HEK293 (cell line): ENCODE data around the gene SPECC1.

Source experiments
- CTCF ChIA-PET: fragments of 350-600 bp; formaldehyde crosslinking; extraction: SDS; loops from one replicate; lab custom pipeline; 2021; ENCODE audit warnings: antibody characterized with exemption; lab: Yijun Ruan, JAX
- POLR2A ChIA-PET: fragments of 300-600 bp; formaldehyde crosslinking; extraction: SDS; loops from one replicate; lab custom pipeline; 2020; ENCODE audit warnings: antibody characterized with exemption, inconsistent platforms; lab: Yijun Ruan, JAX
- H3K27ac ChIP-seq: fragments of 200-500 bp; sonication (Bioruptor generic); 2 replicates; pipeline ENCODE4 v1.5.1; 2014; ENCODE audit warnings: low read depth, low read length, control low read depth, inconsistent platforms; ENCODE audit errors: extremely low read depth
- H3K36me3 ChIP-seq, 2 experiments: fragments of 200-500 bp in 1 of 2; sonication (Bioruptor generic) in 1 of 2; 1 replicate in 1 of 2; 2 replicates in 1 of 2; pipeline ENCODE4 v1.5.1; 2014 to 2017; ENCODE audit warnings: inconsistent platforms in 2 of 2, low read length in 2 of 2; ENCODE audit not compliant: control insufficient read depth in 2 of 2, insufficient read depth in 1 of 2
- H3K4me1 ChIP-seq: fragments of 200-500 bp; sonication (Bioruptor generic); 2 replicates; pipeline ENCODE4 v1.5.1; 2014; ENCODE audit warnings: mild to moderate bottlenecking, low read length, inconsistent platforms; ENCODE audit not compliant: control insufficient read depth, insufficient read depth
- H3K4me3 ChIP-seq: 2 replicates; pipeline ENCODE4 v1.5.1; 2011; ENCODE audit warnings: low read depth, mild to moderate bottlenecking, control low read depth, low read length, moderate library complexity
- H3K9me3 ChIP-seq: fragments of 200-500 bp; sonication (Bioruptor generic); 2 replicates; pipeline ENCODE4 v1.5.1; 2014; ENCODE audit warnings: low read depth, low read length, inconsistent platforms; ENCODE audit not compliant: control insufficient read depth, insufficient read depth
- GLIS1 ChIP-seq: fragments of 450-650 bp; formaldehyde crosslinking; IDR thresholded peaks from 2 replicates; pipeline ENCODE4 v1.5.1; 2016; ENCODE audit warnings: missing biosample characterization, missing genetic modification characterization
- HOXA7 ChIP-seq: sonication (generic); formaldehyde crosslinking; IDR thresholded peaks from 2 replicates; pipeline ENCODE4 v1.8.1; 2022; ENCODE audit warnings: missing genetic modification reagents, borderline replicate concordance
- MYNN ChIP-seq: fragments of 450-650 bp; formaldehyde crosslinking; IDR thresholded peaks from 2 replicates; pipeline ENCODE4 v1.5.1; 2016; ENCODE audit warnings: missing biosample characterization, missing genetic modification characterization, borderline replicate concordance
- OVOL3 ChIP-seq: fragments of 450-650 bp; formaldehyde crosslinking; IDR thresholded peaks from 2 replicates; pipeline ENCODE4 v1.5.1; 2016; ENCODE audit warnings: missing biosample characterization, missing genetic modification characterization
- REPIN1 ChIP-seq: fragments of 450-650 bp; formaldehyde crosslinking; IDR thresholded peaks from 2 replicates; pipeline ENCODE4 v1.5.1; 2017; ENCODE audit warnings: missing biosample characterization, missing genetic modification characterization, low read depth
- TCF7L2 ChIP-seq: IDR thresholded peaks from 2 replicates; pipeline ENCODE4 v1.6.1; 2011; ENCODE audit warnings: low read depth, mild to moderate bottlenecking, inconsistent platforms, low read length, moderate library complexity, borderline replicate concordance
- ZBTB1 ChIP-seq: fragments of 450-650 bp; formaldehyde crosslinking; IDR thresholded peaks from 2 replicates; pipeline ENCODE4 v1.5.1; 2016; ENCODE audit warnings: missing biosample characterization, missing genetic modification characterization
- ZBTB17 ChIP-seq: fragments of 450-650 bp; formaldehyde crosslinking; IDR thresholded peaks from 2 replicates; pipeline ENCODE4 v1.5.1; 2016; ENCODE audit warnings: missing biosample characterization, missing genetic modification characterization
- ZBTB21 ChIP-seq: fragments of 450-650 bp; formaldehyde crosslinking; IDR thresholded peaks from 2 replicates; pipeline ENCODE4 v1.5.1; 2017; ENCODE audit warnings: missing biosample characterization, missing genetic modification characterization
- ZNF112 ChIP-seq: fragments of 450-650 bp; formaldehyde crosslinking; IDR thresholded peaks from 2 replicates; pipeline ENCODE4 v1.5.0; 2017; ENCODE audit warnings: missing biosample characterization, missing genetic modification characterization
- ZNF138 ChIP-seq: fragments of 450-650 bp; formaldehyde crosslinking; IDR thresholded peaks from 2 replicates; pipeline ENCODE4 v1.5.1; 2016; ENCODE audit warnings: missing biosample characterization, missing genetic modification characterization, borderline replicate concordance
- ZNF155 ChIP-seq: fragments of 450-650 bp; formaldehyde crosslinking; IDR thresholded peaks from 2 replicates; pipeline ENCODE4 v1.5.1; 2016; ENCODE audit warnings: missing biosample characterization, missing genetic modification characterization
- ZNF202 ChIP-seq: fragments of 450-650 bp; formaldehyde crosslinking; IDR thresholded peaks from 2 replicates; pipeline ENCODE4 v1.5.1; 2016; ENCODE audit warnings: missing biosample characterization, missing genetic modification characterization, borderline replicate concordance
- ZNF221 ChIP-seq: fragments of 450-650 bp; formaldehyde crosslinking; IDR thresholded peaks from 2 replicates; pipeline ENCODE4 v1.5.1; 2017; ENCODE audit warnings: missing biosample characterization, missing genetic modification characterization, borderline replicate concordance
- ZNF248 ChIP-seq: fragments of 450-650 bp; formaldehyde crosslinking; IDR thresholded peaks from 2 replicates; pipeline ENCODE4 v1.5.1; 2017; ENCODE audit warnings: missing biosample characterization, missing genetic modification characterization
- ZNF274 ChIP-seq, 2 experiments: fragments of 200-500 bp in 1 of 2; fragments of 450-650 bp in 1 of 2; sonication (Bioruptor generic) in 1 of 2; formaldehyde crosslinking in 1 of 2; IDR thresholded peaks; 2 replicates each; pipeline versions ENCODE4 v1.5.1 to v1.6.1; 2014 to 2016; ENCODE audit warnings: borderline replicate concordance in 1 of 2, inconsistent platforms in 1 of 2, low read length in 1 of 2, missing biosample characterization in 1 of 2, missing genetic modification characterization in 1 of 2
- ZNF324 ChIP-seq: fragments of 450-650 bp; formaldehyde crosslinking; IDR thresholded peaks from 2 replicates; pipeline ENCODE4 v1.5.1; 2016; ENCODE audit warnings: missing biosample characterization, missing genetic modification characterization
- ZNF510 ChIP-seq: fragments of 450-650 bp; formaldehyde crosslinking; IDR thresholded peaks from 2 replicates; pipeline ENCODE4 v1.5.1; 2018; ENCODE audit warnings: mild to moderate bottlenecking, missing genetic modification characterization, missing biosample characterization; ENCODE audit not compliant: insufficient replicate concordance
- ZNF548 ChIP-seq: fragments of 450-650 bp; formaldehyde crosslinking; IDR thresholded peaks from 2 replicates; pipeline ENCODE4 v1.5.1; 2016; ENCODE audit warnings: missing biosample characterization, missing genetic modification characterization
- ZNF571 ChIP-seq: fragments of 450-650 bp; formaldehyde crosslinking; IDR thresholded peaks from 2 replicates; pipeline ENCODE4 v1.5.0; 2017; ENCODE audit warnings: missing biosample characterization, missing genetic modification characterization
- ZNF596 ChIP-seq: fragments of 450-650 bp; IDR thresholded peaks from 2 replicates; pipeline ENCODE4 v1.5.0; 2018; ENCODE audit warnings: missing biosample characterization, mild to moderate bottlenecking, missing genetic modification characterization, moderate library complexity
- ZNF621 ChIP-seq: fragments of 450-650 bp; formaldehyde crosslinking; IDR thresholded peaks from 2 replicates; pipeline ENCODE4 v1.5.1; 2017; ENCODE audit warnings: missing biosample characterization, missing genetic modification characterization
- ZNF623 ChIP-seq: fragments of 450-650 bp; formaldehyde crosslinking; IDR thresholded peaks from 2 replicates; pipeline ENCODE4 v1.5.1; 2016; ENCODE audit warnings: missing biosample characterization, missing genetic modification characterization
- ZNF658 ChIP-seq: fragments of 450-650 bp; formaldehyde crosslinking; IDR thresholded peaks from 2 replicates; pipeline ENCODE4; 2016; ENCODE audit warnings: missing biosample characterization, missing genetic modification characterization
- ZNF791 ChIP-seq: fragments of 450-650 bp; formaldehyde crosslinking; IDR thresholded peaks from 2 replicates; pipeline ENCODE4 v1.5.1; 2016; ENCODE audit warnings: missing biosample characterization, missing genetic modification characterization
- TF ChIP-seq, protein P1 (sequence below): sonication (generic); formaldehyde crosslinking; IDR thresholded peaks from 2 replicates; pipeline ENCODE4 v1.8.1; 2022; ENCODE audit warnings: mild to moderate bottlenecking, moderate library complexity, missing genetic modification reagents
- TF ChIP-seq, protein P2 (sequence below): fragments of 450-650 bp; formaldehyde crosslinking; IDR thresholded peaks from 2 replicates; pipeline ENCODE4 v1.5.1; 2016; ENCODE audit warnings: missing biosample characterization, missing genetic modification characterization, low read depth

The SPECC1 gene

DNA sequence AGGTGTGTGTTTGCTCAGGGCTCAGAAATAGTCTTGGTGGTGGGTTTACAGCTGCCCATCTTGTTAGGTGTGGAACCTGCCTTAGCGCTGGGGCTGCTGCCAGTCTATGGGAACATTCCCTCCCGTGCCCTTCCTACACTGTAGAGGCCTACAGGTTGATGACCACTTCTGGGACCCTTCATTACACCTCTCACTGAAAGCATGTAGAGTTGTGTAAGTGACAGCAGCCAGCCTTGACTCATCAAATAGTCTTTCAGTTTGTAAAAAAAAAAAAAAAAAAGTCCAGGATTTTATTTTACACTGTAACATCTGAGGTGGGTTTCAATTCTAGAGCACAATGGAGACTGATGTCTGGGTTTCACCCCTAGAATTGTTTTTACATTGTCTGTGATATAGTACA is 193.9 kb downstream of the SPECC1 start:
- Histone ChIP-seq H3K27ac (no peak overlapping the region), H3K4me1 (peaks cover 9% of the 10 kb centered on the region; the same call in 1 of the 2 replicates)
- POLR2A ChIA-PET: no interaction called here

DNA sequence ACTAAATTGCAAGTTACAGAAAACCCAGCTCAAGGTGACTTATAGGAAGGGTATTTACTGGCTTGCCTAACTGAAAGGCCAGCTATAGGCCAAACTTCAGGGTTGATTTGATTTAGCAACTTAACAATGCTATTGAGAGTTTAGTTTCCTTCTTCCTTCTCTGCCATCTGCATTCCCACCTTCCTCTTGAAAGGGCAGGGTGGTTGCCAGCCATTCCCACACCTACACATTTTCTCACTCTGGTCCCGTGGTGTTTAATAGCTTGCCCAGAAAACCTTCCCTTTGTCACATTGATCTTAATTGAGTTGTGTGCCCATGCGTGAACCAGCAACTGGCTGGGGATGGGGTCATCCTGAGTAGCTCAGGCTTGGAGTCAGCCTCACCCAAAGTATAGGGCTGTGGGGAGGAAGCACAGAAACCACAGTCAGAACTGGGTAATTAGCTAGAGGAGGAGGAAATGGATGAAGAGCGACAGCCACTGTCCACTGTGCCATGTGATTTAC is 194.7 kb downstream of the SPECC1 start:
- Histone ChIP-seq H3K4me3 (no peak overlapping the region), H3K4me1 (peaks cover 9% of the 10 kb centered on the region; the same call in 1 of the 2 replicates), H3K27ac (no peak overlapping the region), H3K36me3 (peaks cover 0 to 10% of the 10 kb centered on the region in 2 experiments; a peak in 1 of 3 replicates), H3K9me3 (no peaks in the 10 kb centered on the region)
- POLR2A ChIA-PET: no interaction called here
- TF ChIP-seq, protein P1, sequence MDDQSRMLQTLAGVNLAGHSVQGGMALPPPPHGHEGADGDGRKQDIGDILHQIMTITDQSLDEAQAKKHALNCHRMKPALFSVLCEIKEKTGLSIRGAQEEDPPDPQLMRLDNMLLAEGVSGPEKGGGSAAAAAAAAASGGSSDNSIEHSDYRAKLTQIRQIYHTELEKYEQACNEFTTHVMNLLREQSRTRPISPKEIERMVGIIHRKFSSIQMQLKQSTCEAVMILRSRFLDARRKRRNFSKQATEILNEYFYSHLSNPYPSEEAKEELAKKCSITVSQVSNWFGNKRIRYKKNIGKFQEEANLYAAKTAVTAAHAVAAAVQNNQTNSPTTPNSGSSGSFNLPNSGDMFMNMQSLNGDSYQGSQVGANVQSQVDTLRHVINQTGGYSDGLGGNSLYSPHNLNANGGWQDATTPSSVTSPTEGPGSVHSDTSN: no peak
- TF ChIP-seq ZNF112 (tag by site-specific recombination) (no peak), ZNF596 (tag by site-specific recombination) (no peak), ZNF274 (IDR thresholded peaks at IDR 0.05; ENCODE audit: low read length) (no peak), ZNF274 (tag by site-specific recombination; IDR thresholded peaks at IDR 0.05; ENCODE audit: borderline replicate concordance) (no peak), ZNF221 (tag by site-specific recombination) (no peak), ZNF324 (no peak), ZNF623 (tag by site-specific recombination) (no peak), ZNF621 (tag by site-specific recombination) (no peak), ZNF658 (tag by site-specific recombination) (no peak), TCF7L2 (no peak), REPIN1 (no peak), ZNF791 (no peak), ZBTB1 (tag by site-specific recombination) (no peak), ZNF248 (tag by site-specific recombination) (no peak), ZNF155 (tag by site-specific recombination) (no peak), ZNF510 (no peak), ZBTB21 (no peak)
- CTCF ChIA-PET: no interaction called here

More for the DNA sequence above, 193.9 kb downstream of the SPECC1 start:
- TF ChIP-seq, protein P1: no peak
- TF ChIP-seq ZNF548 (tag by site-specific recombination) (no peak), ZNF202 (no peak)
- CTCF ChIA-PET: interaction anchor here (0.6 kb wide), 1 partner anchor 21 kb away, joined by 3 read pairs; no protein-coding TSS in a partner anchor
- H3K36me3 ChIP-seq: peaks cover 0 to 10% of the 10 kb centered on the region in 2 experiments; a peak in 1 of 3 replicates
- H3K9me3 ChIP-seq: no peaks in the 10 kb centered on the region
- H3K4me3 ChIP-seq: no peak overlapping the region

DNA sequence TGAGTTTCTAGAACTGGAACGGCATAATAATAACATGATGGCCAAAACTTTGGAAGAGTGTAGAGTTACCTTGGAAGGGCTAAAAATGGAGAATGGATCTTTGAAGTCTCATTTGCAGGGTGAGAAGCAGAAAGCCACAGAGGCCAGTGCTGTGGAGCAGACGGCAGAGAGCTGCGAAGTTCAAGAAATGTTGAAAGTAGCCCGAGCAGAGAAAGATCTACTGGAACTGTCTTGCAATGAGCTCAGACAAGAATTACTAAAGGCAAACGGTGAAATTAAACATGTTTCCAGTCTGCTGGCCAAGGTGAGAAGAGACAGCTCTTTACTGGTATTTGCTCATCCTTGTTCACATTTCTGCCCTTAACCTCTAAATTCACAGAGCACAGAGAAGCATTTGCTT is 196.4 kb downstream of the SPECC1 start:
- POLR2A ChIA-PET: interaction anchor here (1.4 kb wide), 2 partner anchors 50 to 213 kb away, joined by 3 read pairs; no protein-coding TSS in a partner anchor
- TF ChIP-seq ZBTB17 (no peak), GLIS1 (tag by site-specific recombination) (no peak), OVOL3 (tag by site-specific recombination) (no peak), ZNF510 (no peak), ZNF571 (no peak), HOXA7 (CRISPR knock-in tag) (no peak), ZNF248 (tag by site-specific recombination) (no peak), ZNF138 (no peak), MYNN (no peak)
- TF ChIP-seq, protein P2, sequence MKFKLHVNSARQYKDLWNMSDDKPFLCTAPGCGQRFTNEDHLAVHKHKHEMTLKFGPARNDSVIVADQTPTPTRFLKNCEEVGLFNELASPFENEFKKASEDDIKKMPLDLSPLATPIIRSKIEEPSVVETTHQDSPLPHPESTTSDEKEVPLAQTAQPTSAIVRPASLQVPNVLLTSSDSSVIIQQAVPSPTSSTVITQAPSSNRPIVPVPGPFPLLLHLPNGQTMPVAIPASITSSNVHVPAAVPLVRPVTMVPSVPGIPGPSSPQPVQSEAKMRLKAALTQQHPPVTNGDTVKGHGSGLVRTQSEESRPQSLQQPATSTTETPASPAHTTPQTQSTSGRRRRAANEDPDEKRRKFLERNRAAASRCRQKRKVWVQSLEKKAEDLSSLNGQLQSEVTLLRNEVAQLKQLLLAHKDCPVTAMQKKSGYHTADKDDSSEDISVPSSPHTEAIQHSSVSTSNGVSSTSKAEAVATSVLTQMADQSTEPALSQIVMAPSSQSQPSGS: no peak
- CTCF ChIA-PET: interaction anchor here (0.6 to 5.1 kb wide), 5 partner anchors 21 to 196 kb away, joined by 3 to 25 read pairs (median 3); no protein-coding TSS in a partner anchor
- H3K9me3 ChIP-seq: no peaks in the 10 kb centered on the region
- H3K27ac ChIP-seq: no peak overlapping the region
- H3K4me3 ChIP-seq: no peak overlapping the region
- peaks cover 9% of the 10 kb centered on the region; the same call in 1 of the 2 replicates for H3K4me1 ChIP-seq
- peaks cover 0 to 10% of the 10 kb centered on the region in 2 experiments; a peak in 1 of 3 replicates for H3K36me3 ChIP-seq
